Calu3 (cell line): Measurements from ENCODE around the gene GNAI2. TPM values are rescaled to one million over a fixed set of nuclear protein-coding genes. Genes with fewer than 3 reads are reported as not detected.
"Not testable (repeated sequence)": the region's sequence is repeated elsewhere in the genome, so short reads cannot be mapped to it uniquely, and the experiment has no call there.

Experiments used
- BruUV-seq: library from RNA; stranded (reverse); fragments of 400-500 nt; replicated peaks from 2 replicates; lab custom pipeline; 2021; lab: Mats Ljungman, UMichigan
- CTCF ChIA-PET: fragments of 300-600 bp; sonication (Branson Sonifier 250); formaldehyde crosslinking; loops from one replicate; lab custom pipeline; 2022; ENCODE audit warnings: antibody characterized with exemption; lab: Charles Lee
- DNase-seq: peaks from one replicate; pipeline ENCODE4 v3.0.0; 2022
- H3K27ac Mint-ChIP-seq: one replicate; pipeline ENCODE4 v1.8.0; 2022; ENCODE audit warnings: mixed read lengths; ENCODE audit not compliant: unreplicated experiment
- H3K27me3 Mint-ChIP-seq: one replicate; pipeline ENCODE4 v1.8.0; 2022; ENCODE audit warnings: mixed read lengths; ENCODE audit not compliant: unreplicated experiment
- H3K36me3 Mint-ChIP-seq: one replicate; pipeline ENCODE4 v1.8.0; 2022; ENCODE audit warnings: mild to moderate bottlenecking, moderate library complexity, mixed read lengths; ENCODE audit not compliant: insufficient read depth, unreplicated experiment
- H3K4me1 Mint-ChIP-seq: one replicate; pipeline ENCODE4 v1.8.0; 2022; ENCODE audit warnings: mild to moderate bottlenecking, low read depth, mixed read lengths; ENCODE audit not compliant: unreplicated experiment
- H3K4me3 Mint-ChIP-seq: one replicate; pipeline ENCODE4 v1.8.0; 2022; ENCODE audit warnings: mild to moderate bottlenecking, low read depth, moderate library complexity, mixed read lengths; ENCODE audit not compliant: unreplicated experiment
- H3K9me3 Mint-ChIP-seq: one replicate; pipeline ENCODE4 v1.8.0; 2022; ENCODE audit warnings: low read depth, mixed read lengths; ENCODE audit not compliant: unreplicated experiment
- intact Hi-C: fragments of 100-400 bp; cut with micrococcal nuclease; formaldehyde crosslinking; loops from one replicate; pipeline ENCODE4 v1.10.0; 2022; ENCODE audit not compliant: unreplicated experiment
- total RNA-seq: library from RNA; stranded (reverse); gene quantifications from 2 replicates; pipeline ENCODE4 v1.2.3, GENCODE V29; 2022
- TF ChIP-seq, protein P1 (sequence below): fragments of 200-600 bp; IDR thresholded peaks from one replicate; pipeline ENCODE4 v1.8.0; 2022; ENCODE audit warnings: antibody characterized with exemption; ENCODE audit not compliant: unreplicated experiment

GNAI2 gene
- total RNA-seq, 1 experiment from 2014 or later = 102 TPM

DNA sequence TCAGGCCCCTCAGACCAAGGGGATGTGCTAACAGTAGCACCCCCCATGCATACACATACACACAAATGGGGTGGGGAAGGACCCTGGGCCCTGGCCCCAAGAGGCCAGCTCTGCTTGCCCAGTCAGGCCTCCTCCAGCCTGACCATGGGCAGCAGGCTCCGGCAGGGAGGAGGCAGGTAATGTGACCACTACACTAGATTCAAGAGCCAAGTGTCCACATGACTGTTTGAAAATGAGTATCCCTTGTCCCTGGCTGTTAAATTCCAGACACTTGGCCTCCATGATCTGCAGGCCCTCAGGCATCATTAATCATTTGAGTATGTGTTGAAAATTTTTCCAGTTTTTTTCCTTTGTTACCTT is 13.9 kb upstream of the GNAI2 start:
- CTCF ChIA-PET = interaction anchor here (0.6 kb wide), 1 partner anchor 112 kb away, joined by 3 read pairs; no protein-coding TSS in a partner anchor
- DNase-seq = no peak
- H3K4me1 Mint-ChIP-seq = no peaks in the 10 kb centered on the region
- intact Hi-C loops = no loop called here
- peaks cover 6% of the 10 kb centered on the region for H3K36me3 Mint-ChIP-seq
- H3K27ac Mint-ChIP-seq = no peak overlapping the region
- H3K9me3 Mint-ChIP-seq = no peaks in the 10 kb centered on the region
- TF ChIP-seq, protein P1, sequence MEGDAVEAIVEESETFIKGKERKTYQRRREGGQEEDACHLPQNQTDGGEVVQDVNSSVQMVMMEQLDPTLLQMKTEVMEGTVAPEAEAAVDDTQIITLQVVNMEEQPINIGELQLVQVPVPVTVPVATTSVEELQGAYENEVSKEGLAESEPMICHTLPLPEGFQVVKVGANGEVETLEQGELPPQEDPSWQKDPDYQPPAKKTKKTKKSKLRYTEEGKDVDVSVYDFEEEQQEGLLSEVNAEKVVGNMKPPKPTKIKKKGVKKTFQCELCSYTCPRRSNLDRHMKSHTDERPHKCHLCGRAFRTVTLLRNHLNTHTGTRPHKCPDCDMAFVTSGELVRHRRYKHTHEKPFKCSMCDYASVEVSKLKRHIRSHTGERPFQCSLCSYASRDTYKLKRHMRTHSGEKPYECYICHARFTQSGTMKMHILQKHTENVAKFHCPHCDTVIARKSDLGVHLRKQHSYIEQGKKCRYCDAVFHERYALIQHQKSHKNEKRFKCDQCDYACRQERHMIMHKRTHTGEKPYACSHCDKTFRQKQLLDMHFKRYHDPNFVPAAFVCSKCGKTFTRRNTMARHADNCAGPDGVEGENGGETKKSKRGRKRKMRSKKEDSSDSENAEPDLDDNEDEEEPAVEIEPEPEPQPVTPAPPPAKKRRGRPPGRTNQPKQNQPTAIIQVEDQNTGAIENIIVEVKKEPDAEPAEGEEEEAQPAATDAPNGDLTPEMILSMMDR = no peak
- H3K27me3 Mint-ChIP-seq = peaks cover 58% of the 10 kb centered on the region
- no TSS peak for BruUV-seq
- no peak overlapping the region for H3K4me3 Mint-ChIP-seq

DNA sequence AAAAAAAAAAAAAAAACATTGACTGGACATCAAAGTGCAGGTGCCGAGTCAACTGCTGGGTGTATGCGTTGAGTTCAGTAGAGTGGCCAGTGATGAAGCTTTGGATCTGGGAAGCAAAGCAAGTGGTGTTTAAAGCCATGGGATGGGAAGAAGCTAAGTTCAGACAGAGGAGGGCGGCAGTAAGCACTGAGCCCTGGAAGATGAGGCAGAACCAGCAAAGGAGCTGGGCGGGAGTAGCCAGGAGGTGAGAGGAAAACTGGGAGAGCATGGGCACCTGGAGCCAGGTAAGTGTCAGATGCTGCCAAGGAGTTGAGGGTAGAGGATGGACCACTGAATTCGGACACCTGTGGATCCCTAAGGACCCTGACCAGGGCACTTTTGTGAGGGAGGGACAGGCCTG is 11.4 kb upstream of the GNAI2 start:
- Mint-ChIP-seq H3K27me3 (peaks cover 35% of the 10 kb centered on the region), H3K27ac (no peak overlapping the region), H3K4me1 (peaks cover 14% of the 10 kb centered on the region), H3K4me3 (no peak overlapping the region), H3K9me3 (no peaks in the 10 kb centered on the region), H3K36me3 (peaks cover 25% of the 10 kb centered on the region)
- DNase-seq = no peak
- TF ChIP-seq, protein P1 = no peak
- BruUV-seq = no TSS peak
- CTCF ChIA-PET = interaction anchor here (0.7 kb wide), 1 partner anchor 96 kb away, joined by 4 read pairs; no protein-coding TSS in a partner anchor
- intact Hi-C loops = no loop called here

DNA sequence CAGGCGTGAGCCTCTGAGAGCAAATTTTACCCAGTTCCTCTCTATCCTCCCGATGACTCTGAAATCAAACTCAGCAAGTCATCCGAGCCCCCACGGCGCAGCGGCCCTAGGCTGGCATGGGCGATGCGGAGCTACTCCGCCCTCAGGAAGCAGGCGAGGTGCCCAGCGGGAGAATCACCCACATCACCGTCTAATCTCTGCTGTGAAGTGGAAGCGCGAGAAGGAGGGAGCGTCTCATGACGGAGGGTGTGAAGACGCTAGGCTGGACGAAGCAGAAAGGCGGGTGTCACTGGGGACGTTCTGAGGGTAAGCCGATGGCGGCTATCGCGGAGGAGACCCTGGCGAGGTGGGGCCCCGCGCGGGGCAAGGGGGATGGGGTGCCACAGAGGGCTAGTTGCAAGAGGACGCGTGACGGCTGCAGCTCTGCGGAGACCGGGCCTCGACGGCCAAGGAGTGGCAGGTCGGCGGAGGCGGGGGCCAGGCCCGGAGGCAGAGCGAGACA is 9.1 kb upstream of the GNAI2 start:
- Mint-ChIP-seq H3K4me3 (peak overlapping the region; percentile 75), H3K36me3 (peaks cover 27% of the 10 kb centered on the region), H3K4me1 (peaks cover 27% of the 10 kb centered on the region), H3K27me3 (peaks cover 26% of the 10 kb centered on the region), H3K9me3 (no peaks in the 10 kb centered on the region), H3K27ac (peak overlapping the region; percentile 60)
- BruUV-seq = no TSS peak
- TF ChIP-seq, protein P1 = no peak
- peak; percentile 37 for DNase-seq
- CTCF ChIA-PET = interaction anchor here (0.7 to 2.1 kb wide), 12 partner anchors 9 to 111 kb away, joined by 3 to 13 read pairs (median 6); partner anchors contain the start of genes GNAI2, HYAL3, NAA80 and SEMA3B
- intact Hi-C loops = loop anchor here (1.0 to 2.0 kb wide), 3 partner anchors 35 to 106 kb away; no protein-coding TSS in a partner anchor

DNA sequence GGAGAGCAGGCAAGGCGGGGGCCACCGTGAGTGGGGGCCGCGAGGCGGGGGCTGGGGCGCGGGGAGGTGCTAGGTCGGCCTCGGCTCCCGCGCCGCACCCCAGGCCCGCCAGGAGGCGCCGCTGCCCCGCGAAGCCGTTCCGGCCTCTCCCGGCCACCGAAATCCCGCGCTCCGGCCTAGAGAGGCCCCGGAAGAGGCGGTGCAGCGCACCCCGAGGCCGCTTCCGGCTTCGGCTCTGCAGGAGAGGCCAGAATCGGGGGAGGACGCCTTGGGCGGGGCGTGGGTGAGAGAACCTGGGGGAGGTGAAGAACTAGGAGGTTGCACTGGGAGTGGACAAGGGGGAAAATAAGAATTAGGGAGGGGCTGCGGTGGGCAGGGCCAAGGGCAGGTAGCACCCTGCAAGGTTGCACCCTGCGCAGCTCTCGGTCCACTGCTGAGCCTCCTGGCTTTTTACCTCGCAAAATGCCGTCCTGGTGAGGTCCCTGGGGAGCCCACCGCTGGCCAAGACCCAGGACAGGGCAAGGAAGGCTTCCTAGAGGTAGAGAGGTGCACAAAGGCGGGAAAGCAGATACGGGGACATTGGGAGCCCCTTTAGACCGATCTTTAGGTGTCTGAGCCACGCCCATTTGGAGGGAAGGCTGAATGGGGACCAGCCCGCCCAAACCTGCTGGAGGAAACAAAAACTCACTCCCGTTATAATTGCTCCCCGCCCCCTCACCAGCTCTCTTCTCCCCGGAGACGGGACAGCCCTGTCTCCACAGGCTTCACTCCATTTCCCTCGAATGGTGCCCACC is 8.4 kb upstream of the GNAI2 start:
- Mint-ChIP-seq H3K4me3 (peak overlapping the region; percentile 75), H3K9me3 (no peaks in the 10 kb centered on the region), H3K36me3 (peaks cover 30% of the 10 kb centered on the region), H3K27me3 (peaks cover 26% of the 10 kb centered on the region), H3K4me1 (peaks cover 27% of the 10 kb centered on the region), H3K27ac (peak overlapping the region; percentile 60)
- DNase-seq = peak; percentile 97
- intact Hi-C loops = loop anchor here (1.0 to 2.0 kb wide), 2 partner anchors 46 to 107 kb away; no protein-coding TSS in a partner anchor
- TF ChIP-seq, protein P1 = peak; percentile 73
- CTCF ChIA-PET = interaction anchor here (0.9 to 2.1 kb wide), 8 partner anchors 8 to 110 kb away, joined by 4 to 13 read pairs (median 6); partner anchors contain the start of genes GNAI2 and SEMA3B
- no TSS peak for BruUV-seq

DNA sequence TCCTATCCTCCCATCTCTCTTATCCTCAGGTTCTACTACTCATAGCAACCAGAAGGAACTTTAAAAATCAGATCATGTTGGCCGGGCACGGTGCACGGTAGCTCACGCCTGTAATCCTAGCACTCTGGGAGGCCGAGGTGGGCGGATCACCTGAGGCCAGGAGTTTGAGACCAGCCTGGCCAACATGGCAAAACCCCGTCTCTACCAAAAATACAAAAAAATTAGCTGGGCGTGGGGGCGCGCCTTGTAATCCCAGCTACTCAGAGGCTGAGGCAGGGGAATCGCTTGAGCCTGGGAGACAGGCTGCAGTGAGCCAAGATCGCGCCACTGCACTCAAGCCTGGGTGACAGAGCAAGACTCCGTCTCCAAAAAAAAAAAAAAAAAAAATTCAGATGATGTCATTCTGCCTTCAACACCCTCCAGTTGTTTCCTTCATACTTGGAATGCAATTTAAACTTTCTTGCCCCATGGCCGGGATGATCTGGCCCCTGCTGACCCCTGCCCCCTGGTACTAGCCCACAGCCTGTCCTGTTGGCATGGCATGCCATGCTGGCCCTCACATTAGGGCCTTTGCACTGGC is 7.7 kb upstream of the GNAI2 start:
- DNase-seq, H3K9me3 Mint-ChIP-seq, intact Hi-C loops, BruUV-seq: not testable (repeated sequence)
- Mint-ChIP-seq H3K27me3 (peaks cover 26% of the 10 kb centered on the region), H3K4me3 (peak overlapping the region; percentile 75), H3K27ac (peak overlapping the region; percentile 60), H3K36me3 (peaks cover 35% of the 10 kb centered on the region), H3K4me1 (peaks cover 27% of the 10 kb centered on the region)
- CTCF ChIA-PET = interaction anchor here (0.7 to 2.1 kb wide), 3 partner anchors 18 to 41 kb away, joined by 3 to 13 read pairs (median 5); partner anchors contain the start of gene SEMA3B
